ENCODE results near the gene SLC35A4. TPM values are rescaled to one million over a fixed set of nuclear protein-coding genes. Genes with fewer than 3 reads are reported as not detected.

Gene SLC35A4
- total and polyA plus RNA-seq, 2 of the 13 experiments (the other 11 are each of a cell fraction or from before 2014, with no cell fraction given) = 0.71 to 4.0 TPM

- H3K9me3 ChIP-seq (ENCODE audit: low read length) = no peaks in the 10 kb centered on the region
- WGBS (ENCODE audit: low lambda C conversion rate) = 84% methylated on average over 13 of the region's 13 CpGs
- FAIRE-seq (no peak), ATAC-seq (no peak), DNase-seq (ENCODE audit: low spot score) (no peak)
- H3K79me2 ChIP-seq (ENCODE audit: insufficient read depth, low read length) = no peaks in the 10 kb centered on the region
- ChIA-PET CTCF (ENCODE audit: low intra/inter-chr PET ratio, low total read pairs) (no interaction called here), POLR2A (interaction anchor here (2.5 kb wide), 1 partner anchor 8 kb away, joined by 7 read pairs; the partner anchor contains the start of gene SRA1)
- H3K4me3 ChIP-seq (replicated peaks in 1 of 3; ENCODE audit: insufficient read depth in 1 of 3, low read depth in 2 of 3, low read length in 3 of 3) = no peak overlapping the region
- 0 out of 2 replicates have a peak overlapping the region, but pooled peaks have one; percentile 54 for H3K9ac ChIP-seq (ENCODE audit: insufficient read depth, low read depth, low read length)
- H3K36me3 ChIP-seq (replicated peaks in 1 of 2; ENCODE audit: control insufficient read depth in 1 of 2, insufficient read depth in 2 of 2, low read length in 2 of 2) = no peaks in the 10 kb centered on the region
- no peak overlapping the region for H2AFZ ChIP-seq (ENCODE audit: low read length)
- H4K20me1 ChIP-seq (ENCODE audit: insufficient read depth, low read length) = no peaks in the 10 kb centered on the region
- no peak overlapping the region for H3K27ac ChIP-seq (ENCODE audit: extremely low read length, insufficient read depth, low read length)
- in situ Hi-C loops (cut with HindIII; ENCODE audit: extremely low pct_ligation_motif_present, low pct_unique_long_range_greater_than_20kb) = loop anchor here (10.0 kb wide), 1 partner anchor 160 kb away; no protein-coding TSS in a partner anchor
- peaks cover 0 to 5% of the 10 kb centered on the region in 2 experiments; a peak in 1 of 5 replicates for H3K27me3 ChIP-seq (ENCODE audit: control insufficient read depth in 1 of 2, insufficient read depth in 2 of 2, low read length in 2 of 2)
- TSS peak; percentile 63 for BruUV-seq (replicated peaks)
- TF ChIP-seq EHMT2 (IDR thresholded peaks at IDR 0.05; ENCODE audit: borderline replicate concordance, low read depth, low read length) (no peak), ELF4 (CRISPR knock-in tag; IDR thresholded peaks at IDR 0.05; ENCODE audit: borderline replicate concordance) (no peak), HMG20B (CRISPR knock-in tag; conservative IDR thresholded peaks at IDR 0.05) (no peak), DNMT3B (CRISPR knock-in tag; conservative IDR thresholded peaks at IDR 0.05) (no peak), SP1 (IDR thresholded peaks at IDR 0.05) (no peak), SP1 (CRISPR knock-in tag; IDR thresholded peaks at IDR 0.05) (no peak), MED8 (CRISPR knock-in tag; IDR thresholded peaks at IDR 0.05; ENCODE audit: insufficient replicate concordance) (no peak), ZNF234 (CRISPR knock-in tag; conservative IDR thresholded peaks at IDR 0.05) (no peak), FOXM1 (CRISPR knock-in tag; IDR thresholded peaks at IDR 0.05) (no peak), ZNF12 (CRISPR knock-in tag; IDR thresholded peaks at IDR 0.05) (no peak), GZF1 (CRISPR knock-in tag; IDR thresholded peaks at IDR 0.05) (no peak), HNF4G (IDR thresholded peaks at IDR 0.05; ENCODE audit: borderline replicate concordance, low read depth, low read length) (no peak), HNF4G (CRISPR knock-in tag; IDR thresholded peaks at IDR 0.05; ENCODE audit: borderline replicate concordance, low read depth) (no peak), IRF9 (CRISPR knock-in tag; IDR thresholded peaks at IDR 0.05; ENCODE audit: borderline replicate concordance) (no peak), NR2F6 (IDR thresholded peaks at IDR 0.05) (no peak), NR2F6 (CRISPR knock-in tag; IDR thresholded peaks at IDR 0.05) (no peak), ZNF484 (CRISPR knock-in tag; IDR thresholded peaks at IDR 0.05; ENCODE audit: borderline replicate concordance, low read depth) (no peak), ZNF567 (CRISPR knock-in tag; IDR thresholded peaks at IDR 0.05; ENCODE audit: borderline replicate concordance) (no peak)
- intact Hi-C loops (cut with micrococcal nuclease; ENCODE audit: unreplicated experiment) = no loop called here
- H3K4me2 ChIP-seq (ENCODE audit: low read depth, low read length) = peak overlapping the region; percentile 90
- H3K4me1 ChIP-seq (ENCODE audit: insufficient read depth, low read length) = peaks cover 19% of the 10 kb centered on the region
Observed at GRCh38 chr5:140565024-140565779, 574 bp downstream of the SLC35A4 start.

All from HepG2 (cell line).